NT2/D1 (cell line): ENCODE measurements around the gene HINT3.
"Not testable (repeated sequence)": the region's sequence is repeated elsewhere in the genome, so short reads cannot be mapped to it uniquely, and the experiment has no call there.

ENCODE experiments used
- DNase-seq: peaks from one replicate; pipeline ENCODE4 v3.0.0-alpha.2; 2011; ENCODE audit warnings: low read depth, low spot score
- H3K27me3 ChIP-seq: 2 replicates; pipeline ENCODE4 v1.6.0; 2011; ENCODE audit warnings: mild to moderate bottlenecking; ENCODE audit not compliant: insufficient read length, insufficient read depth
- H3K36me3 ChIP-seq: 2 replicates; pipeline ENCODE4 v1.6.1; 2011; ENCODE audit warnings: mild to moderate bottlenecking, low read length, mixed read lengths; ENCODE audit not compliant: insufficient read depth, insufficient read length
- H3K4me1 ChIP-seq: 2 replicates; pipeline ENCODE4 v1.5.1; 2011; ENCODE audit not compliant: insufficient read depth, insufficient read length
- H3K4me3 ChIP-seq: 2 replicates; pipeline ENCODE4 v1.5.1; 2011; ENCODE audit warnings: low read depth; ENCODE audit not compliant: insufficient read length
- H3K9ac ChIP-seq: 2 replicates; pipeline ENCODE4 v1.6.0; 2011; ENCODE audit warnings: low read depth; ENCODE audit not compliant: insufficient read length
- H3K9me3 ChIP-seq: 2 replicates; pipeline ENCODE4 v1.5.1; 2011; ENCODE audit warnings: mild to moderate bottlenecking, low read length; ENCODE audit not compliant: insufficient read depth
- SUZ12 ChIP-seq: IDR thresholded peaks from 2 replicates; pipeline ENCODE4 v1.6.1; 2011; ENCODE audit not compliant: insufficient read length, insufficient read depth; ENCODE audit errors: extremely low read depth
- YY1 ChIP-seq: IDR thresholded peaks from 2 replicates; pipeline ENCODE4 v1.6.1; 2011; ENCODE audit not compliant: insufficient read length, insufficient read depth
- ZNF274 ChIP-seq: IDR thresholded peaks from 2 replicates; pipeline ENCODE4 v1.6.1; 2011; ENCODE audit warnings: mild to moderate bottlenecking, low read depth, low read length

The HINT3 gene

DNA sequence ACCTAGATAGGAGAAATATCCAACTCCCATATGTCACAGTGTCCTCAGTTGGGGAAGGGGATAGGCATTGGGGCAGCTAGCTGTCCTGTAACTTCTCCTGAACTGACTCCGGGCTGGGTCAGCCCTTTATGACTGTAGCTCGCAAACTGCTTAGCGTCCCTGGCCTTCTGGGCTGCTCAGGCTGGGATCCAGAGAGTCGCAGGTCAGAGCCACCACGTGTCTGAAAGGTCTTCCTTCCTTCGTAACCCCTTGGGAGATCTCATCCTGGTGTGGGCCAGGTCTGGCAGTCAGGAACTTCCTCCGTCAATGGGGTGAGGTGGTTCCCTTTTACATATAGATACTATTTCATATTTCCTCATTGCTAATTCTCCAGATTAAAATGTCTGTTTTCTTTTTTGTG lies 28.8 kb upstream of the HINT3 start:
- no peaks in the 10 kb centered on the region for H3K36me3 ChIP-seq
- no peaks in the 10 kb centered on the region for H3K4me1 ChIP-seq
- TF ChIP-seq SUZ12 (no peak), ZNF274 (no peak), YY1 (no peak)

DNA sequence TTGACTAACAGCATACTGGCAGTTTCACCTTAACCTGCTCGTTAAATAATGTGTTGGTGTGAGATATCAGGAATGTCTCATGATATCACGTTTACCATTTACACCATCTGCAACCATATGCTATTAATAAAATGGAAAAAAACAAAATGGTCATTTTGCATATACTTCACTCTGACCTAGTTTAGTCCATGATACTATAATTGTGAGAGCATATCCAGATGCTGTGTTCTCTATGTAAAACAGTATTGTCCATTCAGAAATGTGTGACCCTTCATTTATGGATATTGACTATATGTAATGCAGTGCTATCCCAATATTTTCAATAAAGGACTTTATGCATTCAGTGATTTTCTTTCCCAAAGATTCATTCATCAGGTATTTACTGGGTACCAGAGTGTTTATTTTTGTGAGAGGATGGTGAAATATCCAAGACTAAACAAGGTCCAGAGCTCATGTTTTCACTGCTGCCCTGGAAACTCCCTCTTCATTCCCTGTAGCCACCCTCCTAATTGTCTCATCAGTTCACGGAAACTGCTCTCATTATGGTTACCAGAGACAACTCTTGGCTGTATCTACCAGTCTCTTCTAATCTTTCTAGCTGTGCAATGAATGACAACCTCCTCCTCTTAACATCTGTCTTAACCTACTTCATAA lies 25.7 kb upstream of the HINT3 start:
- DNase-seq: no peak
- no peak overlapping the region for H3K9ac ChIP-seq
- H3K4me1 ChIP-seq: no peaks in the 10 kb centered on the region
- no peaks in the 10 kb centered on the region for H3K36me3 ChIP-seq
- no peaks in the 10 kb centered on the region for H3K9me3 ChIP-seq
- TF ChIP-seq YY1 (no peak), ZNF274 (no peak), SUZ12 (no peak)
- H3K27me3 ChIP-seq: no peaks in the 10 kb centered on the region
- H3K4me3 ChIP-seq: no peak overlapping the region

More for the DNA sequence above, 28.8 kb upstream of the HINT3 start:
- Histone ChIP-seq H3K4me3 (no peak overlapping the region), H3K27me3 (no peaks in the 10 kb centered on the region), H3K9ac (no peak overlapping the region), H3K9me3 (no peaks in the 10 kb centered on the region)
- no peak for DNase-seq

DNA sequence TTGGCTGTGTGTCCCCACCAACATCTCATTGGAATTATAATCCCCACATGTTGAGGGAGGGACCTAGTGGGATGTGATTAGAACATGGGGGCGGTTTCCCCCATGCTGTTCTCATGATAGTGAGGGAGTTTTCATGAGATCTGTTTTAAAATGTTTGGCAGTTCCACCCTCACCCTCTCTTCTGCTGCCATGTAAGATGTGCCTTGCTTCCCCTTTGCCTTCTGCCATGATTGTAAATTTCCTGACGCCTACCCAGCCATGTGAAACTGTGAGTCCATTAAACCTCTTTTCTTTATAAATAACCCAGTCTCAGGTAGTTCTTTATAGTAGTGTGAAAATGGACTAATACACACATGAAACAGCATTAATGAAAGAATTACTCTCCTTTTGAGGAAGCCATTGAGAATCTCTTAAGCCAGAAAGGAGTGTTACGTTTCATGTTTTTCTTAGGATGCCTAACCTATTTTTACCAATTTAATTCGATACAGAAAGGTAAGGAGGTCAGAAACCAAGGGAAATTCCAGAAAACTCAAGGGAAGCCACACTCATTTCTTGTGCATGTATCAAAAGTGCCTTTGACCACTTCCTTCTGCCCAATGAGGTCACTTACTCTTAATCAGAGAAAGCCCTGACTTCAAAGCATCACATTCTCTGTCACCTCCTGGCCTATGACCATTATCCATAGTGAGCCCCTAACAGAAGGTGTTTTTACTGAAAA lies 24.7 kb upstream of the HINT3 start:
- TF ChIP-seq YY1 (no peak), ZNF274 (no peak), SUZ12 (no peak)
- Histone ChIP-seq H3K9me3 (no peaks in the 10 kb centered on the region), H3K36me3 (no peaks in the 10 kb centered on the region), H3K9ac (no peak overlapping the region), H3K4me3 (no peak overlapping the region), H3K27me3 (no peaks in the 10 kb centered on the region), H3K4me1 (no peaks in the 10 kb centered on the region)
- no peak for DNase-seq

DNA sequence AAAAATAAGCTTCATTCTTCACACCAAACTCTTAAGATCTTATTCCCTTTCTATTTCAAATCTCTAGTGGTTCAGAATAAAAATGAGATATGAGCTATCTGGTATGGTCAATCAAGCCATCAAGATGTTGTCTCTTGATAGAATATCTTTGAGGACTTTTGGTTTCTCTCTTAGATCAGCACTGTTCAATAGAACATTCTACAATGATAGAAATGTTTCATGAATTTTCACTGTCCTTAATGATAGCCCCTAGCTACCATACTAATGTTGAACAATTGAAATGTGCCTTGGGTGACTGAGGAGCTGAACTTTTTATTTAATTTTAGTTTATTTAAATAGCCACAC lies 24.1 kb upstream of the HINT3 start:
- H3K27me3 ChIP-seq: no peaks in the 10 kb centered on the region
- TF ChIP-seq SUZ12: no peak
- no peak for TF ChIP-seq ZNF274
- no peak for TF ChIP-seq YY1
- H3K9ac ChIP-seq: no peak overlapping the region
- H3K36me3 ChIP-seq: no peaks in the 10 kb centered on the region
- no peak for DNase-seq
- H3K9me3 ChIP-seq: no peaks in the 10 kb centered on the region
- H3K4me3 ChIP-seq: no peak overlapping the region
- no peaks in the 10 kb centered on the region for H3K4me1 ChIP-seq

DNA sequence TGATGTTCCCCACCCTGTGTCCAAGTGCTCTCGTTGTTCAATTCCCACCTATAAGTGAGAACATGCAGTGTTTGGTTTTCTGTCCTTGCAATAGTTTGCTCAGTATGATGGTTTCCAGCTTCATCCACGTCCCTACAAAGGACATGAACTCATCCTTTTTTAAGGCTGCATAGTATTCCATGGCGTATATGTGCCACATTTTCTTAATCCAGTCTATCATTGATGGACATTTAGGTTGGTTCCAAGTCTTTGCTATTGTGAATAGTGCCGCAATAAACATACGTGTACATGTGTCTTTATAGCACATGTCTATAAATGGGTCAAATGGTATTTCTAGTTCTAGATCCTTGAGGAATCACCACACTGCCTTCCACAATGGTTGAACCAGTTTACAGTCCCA lies 21.1 kb upstream of the HINT3 start:
- H3K9ac ChIP-seq, H3K4me1 ChIP-seq, H3K36me3 ChIP-seq, H3K4me3 ChIP-seq, DNase-seq, H3K9me3 ChIP-seq, H3K27me3 ChIP-seq: not testable (repeated sequence)

DNA sequence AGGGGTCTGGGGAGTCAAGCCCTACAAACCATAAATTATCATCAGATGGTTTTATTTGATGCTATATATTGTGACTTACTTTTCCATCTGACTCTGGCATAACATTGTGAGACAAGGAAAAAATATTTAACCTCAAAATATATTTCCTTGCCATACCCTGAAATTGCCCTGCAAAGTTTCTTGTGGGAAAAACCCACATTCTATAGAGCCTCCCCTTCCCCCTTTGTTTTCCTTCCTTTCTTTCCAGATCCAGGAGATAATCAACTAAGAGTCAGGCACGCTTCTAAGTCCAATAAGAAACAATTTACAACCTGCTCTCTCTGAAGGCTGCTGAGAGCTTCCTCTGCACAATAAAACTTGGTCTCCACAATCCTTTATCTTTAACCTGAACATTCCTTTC lies 17.5 kb upstream of the HINT3 start:
- TF ChIP-seq ZNF274 (no peak), YY1 (no peak), SUZ12 (no peak)
- Histone ChIP-seq H3K4me1 (no peaks in the 10 kb centered on the region), H3K27me3 (no peaks in the 10 kb centered on the region), H3K36me3 (no peaks in the 10 kb centered on the region), H3K9me3 (no peaks in the 10 kb centered on the region), H3K4me3 (no peak overlapping the region), H3K9ac (no peak overlapping the region)
- DNase-seq: no peak

DNA sequence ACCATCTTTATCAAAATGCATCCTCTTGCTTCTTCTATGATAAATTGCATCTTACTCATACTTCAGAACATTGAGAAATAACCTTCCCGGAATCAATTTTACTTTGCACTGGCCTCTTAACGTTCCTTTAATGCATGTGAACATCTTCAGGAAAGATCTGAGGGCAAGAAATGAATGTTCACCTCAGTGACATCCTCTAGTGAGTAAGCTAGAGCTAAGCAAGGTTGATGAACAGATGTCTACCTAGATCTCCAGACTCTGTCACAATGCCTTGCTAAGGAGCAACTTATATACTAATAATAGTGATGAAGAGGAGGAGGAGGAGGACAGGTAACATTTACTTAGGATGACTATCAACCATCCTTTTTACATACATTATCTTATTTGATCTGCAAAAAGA lies 16.8 kb upstream of the HINT3 start:
- no peak for TF ChIP-seq YY1
- no peak overlapping the region for H3K9ac ChIP-seq
- H3K4me3 ChIP-seq: no peak overlapping the region
- H3K4me1 ChIP-seq: no peaks in the 10 kb centered on the region
- H3K9me3 ChIP-seq: no peaks in the 10 kb centered on the region
- DNase-seq: no peak
- H3K27me3 ChIP-seq: no peaks in the 10 kb centered on the region
- H3K36me3 ChIP-seq: no peaks in the 10 kb centered on the region
